GM21515 (cell line): ENCODE data around the gene LRRC43.
A peak's percentile ranks its signal among the peaks of the same experiment; 100 is the strongest.
"Not testable (repeated sequence)": the region's sequence is repeated elsewhere in the genome, so short reads cannot be mapped to it uniquely, and the experiment has no call there.

Source experiments
- ATAC-seq: cut with Tn5 transposase; IDR thresholded peaks from one replicate; pipeline ENCODE4 v1.9.1; 2021; ENCODE audit not compliant: unreplicated experiment

Gene LRRC43

GRCh38 chr12:122152754-122153153 lies 30.2 kb upstream of the LRRC43 start:
- ATAC-seq: no peak

GRCh38 chr12:122155705-122156104 lies 27.2 kb upstream of the LRRC43 start:
- ATAC-seq: no peak

- ATAC-seq: no peak
These were observed 24.1 kb upstream of the LRRC43 start for GRCh38 chr12:122158700-122159285.

GRCh38 chr12:122159882-122160281 lies 23.0 kb upstream of the LRRC43 start:
- ATAC-seq: no peak

- no peak for ATAC-seq
These were observed 22.2 kb upstream of the LRRC43 start for GRCh38 chr12:122160761-122161160.

- ATAC-seq: no peak
These were observed 21.2 kb upstream of the LRRC43 start for GRCh38 chr12:122161682-122162081.

- ATAC-seq: no peak
These were observed 19.9 kb upstream of the LRRC43 start for GRCh38 chr12:122162976-122163375.

- ATAC-seq: peak; percentile 62
These were observed 16.2 kb upstream of the LRRC43 start for GRCh38 chr12:122166422-122167349.

GRCh38 chr12:122167356-122167925 lies 15.5 kb upstream of the LRRC43 start:
- no peak for ATAC-seq

GRCh38 chr12:122168492-122168891 lies 14.4 kb upstream of the LRRC43 start:
- no peak for ATAC-seq

GRCh38 chr12:122171399-122171798 lies 11.5 kb upstream of the LRRC43 start:
- ATAC-seq: no peak

- no peak for ATAC-seq
These were observed 10.5 kb upstream of the LRRC43 start for GRCh38 chr12:122172262-122172939.

- no peak for ATAC-seq
These were observed 8.6 kb upstream of the LRRC43 start, which contains the start of gene IL31 for GRCh38 chr12:122174155-122174845. Gene IL31 (minus strand): TSS chr12:122174221. CDS start chr12:122174172, 49 bp downstream.

- ATAC-seq: not testable (repeated sequence)
These were observed 6.5 kb upstream of the LRRC43 start for GRCh38 chr12:122176473-122176872.

- ATAC-seq: no peak
These were observed 641 bp downstream of the LRRC43 start for GRCh38 chr12:122183588-122183940.

GRCh38 chr12:122184517-122184916 lies 1.6 kb downstream of the LRRC43 start:
- no peak for ATAC-seq

- ATAC-seq: no peak
These were observed 2.2 kb downstream of the LRRC43 start for GRCh38 chr12:122185079-122185478.

- no peak for ATAC-seq
These were observed 2.7 kb downstream of the LRRC43 start for GRCh38 chr12:122185494-122186082.

- no peak for ATAC-seq
These were observed 4.5 kb downstream of the LRRC43 start for GRCh38 chr12:122187466-122187865.
